GM21390 (cell line): Measurements from ENCODE around the gene CACNA1S.

Experiments
- ATAC-seq: cut with Tn5 transposase; IDR thresholded peaks from one replicate; pipeline ENCODE4 v1.9.1; 2021; ENCODE audit not compliant: unreplicated experiment

CACNA1S gene

GRCh38 chr1:201140235-201140940, 28.2 kb upstream of the CACNA1S start:
- no peak for ATAC-seq

GRCh38 chr1:201139756-201140155, 27.5 kb upstream of the CACNA1S start:
- ATAC-seq: no peak

GRCh38 chr1:201139306-201139705, 27.1 kb upstream of the CACNA1S start:
- ATAC-seq: no peak

GRCh38 chr1:201138311-201138840, 26.1 kb upstream of the CACNA1S start:
- ATAC-seq: no peak

- no peak for ATAC-seq
Observed at GRCh38 chr1:201137579-201138310, 25.5 kb upstream of the CACNA1S start.

- ATAC-seq: no peak
Observed at GRCh38 chr1:201137024-201137392, 24.8 kb upstream of the CACNA1S start.

GRCh38 chr1:201136355-201137023, 24.3 kb upstream of the CACNA1S start:
- ATAC-seq: no peak

- no peak for ATAC-seq
Observed at GRCh38 chr1:201134405-201134804, 22.2 kb upstream of the CACNA1S start.

- no peak for ATAC-seq
Observed at GRCh38 chr1:201131398-201131797, 19.2 kb upstream of the CACNA1S start.

- ATAC-seq: no peak
Observed at GRCh38 chr1:201128962-201129361, 16.7 kb upstream of the CACNA1S start.

- ATAC-seq: no peak
Observed at GRCh38 chr1:201128476-201128875, 16.2 kb upstream of the CACNA1S start.

GRCh38 chr1:201127755-201128455, 15.7 kb upstream of the CACNA1S start:
- ATAC-seq: no peak

- ATAC-seq: no peak
Observed at GRCh38 chr1:201126832-201127754, 14.9 kb upstream of the CACNA1S start, which contains the start of gene ASCL5. TSS of gene ASCL5 (minus strand) at chr1:201127184. CDS start at chr1:201115372, 11,812 bp downstream.

- ATAC-seq: no peak
Observed at GRCh38 chr1:201126463-201126831, 14.2 kb upstream of the CACNA1S start.

GRCh38 chr1:201125800-201126199, 13.6 kb upstream of the CACNA1S start:
- ATAC-seq: no peak

- no peak for ATAC-seq
Observed at GRCh38 chr1:201125019-201125418, 12.8 kb upstream of the CACNA1S start.

- no peak for ATAC-seq
Observed at GRCh38 chr1:201123866-201124265, 11.6 kb upstream of the CACNA1S start.

- ATAC-seq: no peak
Observed at GRCh38 chr1:201122321-201122957, 10.2 kb upstream of the CACNA1S start.
